Upper lobe of left lung (tissue), 4 donors: ENCODE measurements around the gene MARCHF9.

Experiments
- POLR2A ChIP-seq, 4 donors: fragments of 450-650 bp; IDR thresholded peaks; one replicate each; pipeline ENCODE4 v1.5.1; 2016 to 2017; ENCODE audit warnings: antibody characterized with exemption in 4 of 4, mild to moderate bottlenecking in 2 of 4
- POLR2AphosphoS5 ChIP-seq, 2 donors: sonication (generic); formaldehyde crosslinking; IDR thresholded peaks; one replicate each; pipeline ENCODE4 v1.5.1; 2017; ENCODE audit warnings: antibody characterized with exemption in 2 of 2
- TF ChIP-seq, protein P1 (sequence below), 6 experiments: fragments of 450-650 bp in 4 of 6; fragments of 200-600 bp in 2 of 6; sonication (generic) in 2 of 6; IDR thresholded peaks; one replicate each; pipeline ENCODE4 v1.5.1; 2016 to 2019; ENCODE audit warnings: antibody characterized with exemption in 6 of 6

DNA sequence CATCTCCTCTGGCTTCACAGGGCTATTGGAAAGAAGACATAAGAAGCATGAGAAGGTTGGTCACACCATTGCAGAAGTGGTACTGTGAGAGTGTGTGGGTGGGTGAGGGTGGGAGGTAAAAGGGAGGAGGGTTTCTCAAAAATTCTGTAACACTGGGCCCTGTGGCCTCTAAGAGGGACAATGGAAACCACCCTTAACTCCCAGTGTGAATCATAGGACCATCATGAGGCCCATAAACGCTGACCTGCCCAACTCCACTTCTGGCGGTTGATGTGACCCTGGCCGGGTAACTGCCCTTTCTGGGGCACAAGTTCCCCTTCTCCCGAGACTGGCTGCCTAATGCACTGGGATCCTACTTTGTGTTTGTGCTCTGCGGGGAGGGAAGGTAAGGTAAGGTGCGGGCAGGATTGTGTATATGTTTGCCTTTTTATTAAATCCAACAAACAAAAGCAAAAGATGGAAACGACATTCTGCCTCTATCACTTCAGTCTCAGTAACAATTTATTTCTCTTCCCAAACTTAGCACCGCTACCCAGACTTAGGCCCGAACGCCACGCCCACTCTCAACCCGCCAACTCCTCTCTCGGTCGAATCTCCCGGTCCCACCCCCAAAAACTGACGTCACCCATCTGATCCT lies 16.5 kb downstream of the MARCHF9 start:
- TF ChIP-seq, protein P1, sequence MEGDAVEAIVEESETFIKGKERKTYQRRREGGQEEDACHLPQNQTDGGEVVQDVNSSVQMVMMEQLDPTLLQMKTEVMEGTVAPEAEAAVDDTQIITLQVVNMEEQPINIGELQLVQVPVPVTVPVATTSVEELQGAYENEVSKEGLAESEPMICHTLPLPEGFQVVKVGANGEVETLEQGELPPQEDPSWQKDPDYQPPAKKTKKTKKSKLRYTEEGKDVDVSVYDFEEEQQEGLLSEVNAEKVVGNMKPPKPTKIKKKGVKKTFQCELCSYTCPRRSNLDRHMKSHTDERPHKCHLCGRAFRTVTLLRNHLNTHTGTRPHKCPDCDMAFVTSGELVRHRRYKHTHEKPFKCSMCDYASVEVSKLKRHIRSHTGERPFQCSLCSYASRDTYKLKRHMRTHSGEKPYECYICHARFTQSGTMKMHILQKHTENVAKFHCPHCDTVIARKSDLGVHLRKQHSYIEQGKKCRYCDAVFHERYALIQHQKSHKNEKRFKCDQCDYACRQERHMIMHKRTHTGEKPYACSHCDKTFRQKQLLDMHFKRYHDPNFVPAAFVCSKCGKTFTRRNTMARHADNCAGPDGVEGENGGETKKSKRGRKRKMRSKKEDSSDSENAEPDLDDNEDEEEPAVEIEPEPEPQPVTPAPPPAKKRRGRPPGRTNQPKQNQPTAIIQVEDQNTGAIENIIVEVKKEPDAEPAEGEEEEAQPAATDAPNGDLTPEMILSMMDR (IDR thresholded peaks at IDR 0.05) = no peak
- TF ChIP-seq POLR2AphosphoS5 (IDR thresholded peaks at IDR 0.05) (no peak), POLR2A (IDR thresholded peaks at IDR 0.05) (no peak)
